ENCODE results near the gene HUS1.
A peak's percentile ranks its signal among the peaks of the same experiment; 100 is the strongest.

HUS1 gene

DNA sequence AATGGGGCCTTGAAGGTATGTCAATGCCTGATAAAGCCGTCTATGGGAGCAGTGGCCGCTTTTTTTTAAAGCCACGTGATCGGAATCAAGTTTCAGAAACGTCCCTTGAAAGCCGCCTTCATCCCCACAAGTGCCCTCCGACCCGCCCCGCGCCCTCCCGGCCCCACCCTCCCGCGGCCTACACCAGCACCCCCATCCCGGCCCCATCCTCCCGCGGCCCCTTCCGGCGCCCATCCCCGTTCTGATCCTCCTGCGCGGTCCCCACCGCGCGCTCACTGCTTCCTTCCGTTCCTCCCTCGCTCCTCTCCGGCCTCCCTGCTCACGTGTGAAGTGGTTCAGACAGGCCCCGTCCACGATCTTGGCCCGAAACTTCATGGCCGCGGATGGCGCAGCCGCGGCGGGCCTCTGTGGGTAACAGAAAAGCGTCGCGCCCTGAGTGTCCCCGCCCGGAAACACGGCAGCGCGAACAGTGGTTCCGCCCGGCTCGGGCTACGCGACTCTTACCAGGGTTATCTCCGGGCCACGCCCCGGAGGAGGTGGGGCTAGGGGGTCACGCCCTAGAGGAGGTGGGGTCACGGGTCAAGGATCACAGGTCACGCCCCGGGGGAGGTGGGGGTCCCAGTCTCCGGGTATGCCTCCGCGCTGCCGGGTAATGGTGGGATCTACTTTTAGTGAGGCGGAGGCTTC, at the start of gene HUS1:
HUS1 (minus strand) TSS at position 471 of the 687 bp plus-strand sequence; CDS start at position 375, 96 bp downstream.
- H3K27ac ChIP-seq (ENCODE audit: low read length), result peak within 1 kb of the TSS; percentile 24
- H3K9ac ChIP-seq (ENCODE audit: low read length), result peak within 1 kb of the TSS; percentile 78
- no peaks in the 10 kb centered on the region for H3K9me3 ChIP-seq (ENCODE audit: control insufficient read depth, low read depth, low read length)
- H3K27me3 ChIP-seq (ENCODE audit: control insufficient read depth, insufficient read depth, low read length), result no peaks in the 10 kb centered on the region
- H3K4me1 ChIP-seq (ENCODE audit: control insufficient read depth, low read depth, low read length), result peaks cover 5% of the 10 kb centered on the region
- H3K36me3 ChIP-seq (ENCODE audit: control insufficient read depth, low read depth, low read length), result peaks cover 40% of the 10 kb centered on the region
- H3K4me3 ChIP-seq (ENCODE audit: low read length), result peak within 1 kb of the TSS; percentile 97

DNA sequence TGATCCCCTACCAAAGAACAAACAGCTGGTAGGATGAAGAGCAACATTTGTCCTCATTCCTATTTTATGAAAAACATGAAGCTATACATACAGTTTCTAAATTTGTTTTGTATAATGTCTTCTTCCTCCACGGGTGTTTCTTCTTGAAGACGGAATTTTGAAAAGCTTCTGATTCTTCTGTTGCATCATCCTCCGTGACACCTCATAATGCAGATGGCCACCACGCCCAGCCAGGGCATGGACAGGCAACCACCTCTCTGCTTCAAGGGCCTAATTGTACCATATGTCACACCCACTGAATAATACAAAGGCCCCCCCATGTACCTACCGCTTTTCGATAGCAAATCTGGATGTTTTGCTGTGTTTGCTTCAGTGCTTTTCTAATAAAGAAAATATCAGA, 49.5 kb upstream of the HUS1 start, which contains the start of gene SUN3:
SUN3 (minus strand) TSS at position 170 of the 400 bp plus-strand sequence; CDS start at position 1, 169 bp downstream.
- Histone ChIP-seq H3K4me1 (ENCODE audit: control insufficient read depth, low read depth, low read length) (no peaks in the 10 kb centered on the region), H3K27me3 (ENCODE audit: control insufficient read depth, insufficient read depth, low read length) (peaks cover 8% of the 10 kb centered on the region), H3K27ac (ENCODE audit: low read length) (no peak within 1 kb of the TSS), H3K9me3 (ENCODE audit: control insufficient read depth, low read depth, low read length) (no peaks in the 10 kb centered on the region), H3K4me3 (ENCODE audit: low read length) (no peak within 1 kb of the TSS), H3K36me3 (ENCODE audit: control insufficient read depth, low read depth, low read length) (no peaks in the 10 kb centered on the region), H3K9ac (ENCODE audit: low read length) (no peak within 1 kb of the TSS)

DNA sequence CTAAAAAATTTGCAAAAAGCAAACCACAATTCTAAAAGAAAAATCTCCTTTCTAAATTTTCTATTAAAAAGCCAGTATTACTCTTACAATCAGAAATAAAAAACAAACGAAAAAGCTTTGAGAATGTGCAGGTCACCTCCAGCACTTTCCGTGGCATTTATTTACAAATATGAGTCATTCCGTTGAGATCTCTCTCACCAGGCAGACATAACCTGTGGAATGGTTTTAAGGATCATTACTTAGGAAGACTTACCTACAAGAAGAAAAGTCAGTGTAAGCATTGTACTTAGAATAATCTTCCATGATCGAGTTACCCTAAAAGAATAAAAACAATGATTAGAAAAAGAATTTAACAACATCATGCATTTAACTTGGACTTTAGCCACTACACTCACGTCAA, 46.2 kb upstream of the HUS1 start:
- Histone ChIP-seq H3K27ac (ENCODE audit: low read length) (no peak overlapping the region), H3K4me3 (ENCODE audit: low read length) (no peak overlapping the region), H3K4me1 (ENCODE audit: control insufficient read depth, low read depth, low read length) (no peaks in the 10 kb centered on the region), H3K36me3 (ENCODE audit: control insufficient read depth, low read depth, low read length) (no peaks in the 10 kb centered on the region), H3K9me3 (ENCODE audit: control insufficient read depth, low read depth, low read length) (no peaks in the 10 kb centered on the region), H3K27me3 (ENCODE audit: control insufficient read depth, insufficient read depth, low read length) (no peaks in the 10 kb centered on the region), H3K9ac (ENCODE audit: low read length) (no peak overlapping the region)

DNA sequence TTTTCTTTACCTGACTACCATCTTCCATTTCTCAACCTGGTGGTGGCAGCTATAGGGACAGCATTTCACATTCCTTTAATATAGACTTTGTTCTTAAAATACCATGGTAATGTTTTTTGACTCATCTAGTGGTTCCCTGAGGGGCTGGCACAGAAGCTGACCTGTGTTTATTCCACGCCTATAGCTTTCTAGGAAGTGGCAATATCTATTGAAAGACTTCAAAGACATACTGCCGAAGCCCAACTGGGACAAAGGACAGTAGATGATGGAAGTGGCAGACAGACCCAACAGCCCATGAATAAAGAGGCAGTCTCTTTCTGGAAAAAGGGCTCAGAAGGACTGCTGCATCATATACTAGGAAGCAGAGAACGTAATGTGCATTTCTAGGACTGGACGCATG, 38.3 kb upstream of the HUS1 start:
- no peak overlapping the region for H3K27ac ChIP-seq (ENCODE audit: low read length)
- H3K4me3 ChIP-seq (ENCODE audit: low read length), result no peak overlapping the region

GRCh38 chr7:48016641-48017040, 37.2 kb upstream of the HUS1 start:
- no peaks in the 10 kb centered on the region for H3K36me3 ChIP-seq (ENCODE audit: control insufficient read depth, low read depth, low read length)
- H3K9ac ChIP-seq (ENCODE audit: low read length), result no peak overlapping the region
- H3K4me1 ChIP-seq (ENCODE audit: control insufficient read depth, low read depth, low read length), result no peaks in the 10 kb centered on the region

More for the DNA sequence above, 38.3 kb upstream of the HUS1 start:
- Histone ChIP-seq H3K36me3 (ENCODE audit: control insufficient read depth, low read depth, low read length) (no peaks in the 10 kb centered on the region), H3K9ac (ENCODE audit: low read length) (no peak overlapping the region), H3K27me3 (ENCODE audit: control insufficient read depth, insufficient read depth, low read length) (no peaks in the 10 kb centered on the region), H3K9me3 (ENCODE audit: control insufficient read depth, low read depth, low read length) (no peaks in the 10 kb centered on the region), H3K4me1 (ENCODE audit: control insufficient read depth, low read depth, low read length) (no peaks in the 10 kb centered on the region)

GRCh38 chr7:48011951-48012350, 32.5 kb upstream of the HUS1 start:
- no peak overlapping the region for H3K4me3 ChIP-seq (ENCODE audit: low read length)
- no peaks in the 10 kb centered on the region for H3K27me3 ChIP-seq (ENCODE audit: control insufficient read depth, insufficient read depth, low read length)
- no peaks in the 10 kb centered on the region for H3K4me1 ChIP-seq (ENCODE audit: control insufficient read depth, low read depth, low read length)
- no peaks in the 10 kb centered on the region for H3K9me3 ChIP-seq (ENCODE audit: control insufficient read depth, low read depth, low read length)
- no peaks in the 10 kb centered on the region for H3K36me3 ChIP-seq (ENCODE audit: control insufficient read depth, low read depth, low read length)
- no peak overlapping the region for H3K27ac ChIP-seq (ENCODE audit: low read length)
- no peak overlapping the region for H3K9ac ChIP-seq (ENCODE audit: low read length)

More at GRCh38 chr7:48016641-48017040, 37.2 kb upstream of the HUS1 start:
- H3K9me3 ChIP-seq (ENCODE audit: control insufficient read depth, low read depth, low read length), result no peaks in the 10 kb centered on the region
- H3K27ac ChIP-seq (ENCODE audit: low read length), result no peak overlapping the region
- H3K27me3 ChIP-seq (ENCODE audit: control insufficient read depth, insufficient read depth, low read length), result no peaks in the 10 kb centered on the region
- no peak overlapping the region for H3K4me3 ChIP-seq (ENCODE audit: low read length)

- Histone ChIP-seq H3K9me3 (ENCODE audit: control insufficient read depth, low read depth, low read length) (no peaks in the 10 kb centered on the region), H3K27ac (ENCODE audit: low read length) (no peak overlapping the region), H3K4me1 (ENCODE audit: control insufficient read depth, low read depth, low read length) (no peaks in the 10 kb centered on the region), H3K36me3 (ENCODE audit: control insufficient read depth, low read depth, low read length) (no peaks in the 10 kb centered on the region), H3K4me3 (ENCODE audit: low read length) (no peak overlapping the region), H3K9ac (ENCODE audit: low read length) (no peak overlapping the region), H3K27me3 (ENCODE audit: control insufficient read depth, insufficient read depth, low read length) (no peaks in the 10 kb centered on the region)
Measured at GRCh38 chr7:48011323-48011722, 31.9 kb upstream of the HUS1 start.

DNA sequence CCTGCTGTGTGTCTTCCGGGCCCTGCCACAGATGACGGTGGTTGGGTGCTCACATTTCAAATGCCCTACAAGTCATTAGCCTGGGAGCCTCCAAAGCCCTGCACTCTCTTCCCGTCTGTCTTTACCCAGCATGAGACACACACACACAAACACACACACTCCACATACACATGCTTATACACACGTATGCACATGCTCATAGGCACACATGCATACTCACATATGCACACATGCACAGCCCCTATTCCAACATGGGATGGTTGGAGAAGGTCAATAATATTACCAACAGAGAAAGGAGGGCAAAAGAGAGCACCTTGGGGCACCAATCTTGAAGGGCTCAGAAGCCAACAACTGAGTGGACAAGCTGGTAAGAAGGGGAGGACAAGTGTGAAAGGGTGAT, 30.5 kb upstream of the HUS1 start:
- Histone ChIP-seq H3K4me1 (ENCODE audit: control insufficient read depth, low read depth, low read length) (no peaks in the 10 kb centered on the region), H3K4me3 (ENCODE audit: low read length) (no peak overlapping the region), H3K27me3 (ENCODE audit: control insufficient read depth, insufficient read depth, low read length) (no peaks in the 10 kb centered on the region), H3K9me3 (ENCODE audit: control insufficient read depth, low read depth, low read length) (no peaks in the 10 kb centered on the region), H3K27ac (ENCODE audit: low read length) (no peak overlapping the region), H3K36me3 (ENCODE audit: control insufficient read depth, low read depth, low read length) (no peaks in the 10 kb centered on the region), H3K9ac (ENCODE audit: low read length) (no peak overlapping the region)

DNA sequence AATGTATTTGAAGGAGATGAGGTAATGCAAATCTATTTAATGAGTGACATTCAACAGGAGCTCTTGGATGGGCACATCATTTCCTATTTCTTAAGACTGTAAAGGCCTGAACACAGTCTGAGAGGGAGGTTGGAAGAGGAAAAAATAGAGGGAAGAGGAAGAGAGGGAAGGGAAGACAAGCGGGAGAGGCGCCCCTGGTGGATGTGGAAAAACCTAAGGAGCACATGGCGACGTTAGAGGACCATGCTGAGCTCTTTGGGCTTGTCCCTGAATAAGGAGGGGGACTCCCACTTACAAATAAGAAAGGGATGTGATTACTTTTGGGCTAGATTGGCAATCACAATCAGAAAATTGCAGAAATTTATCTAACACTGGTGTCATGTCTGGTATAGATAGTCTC, 29.8 kb upstream of the HUS1 start:
- Histone ChIP-seq H3K27ac (ENCODE audit: low read length) (no peak overlapping the region), H3K4me1 (ENCODE audit: control insufficient read depth, low read depth, low read length) (no peaks in the 10 kb centered on the region), H3K4me3 (ENCODE audit: low read length) (no peak overlapping the region), H3K36me3 (ENCODE audit: control insufficient read depth, low read depth, low read length) (no peaks in the 10 kb centered on the region), H3K9me3 (ENCODE audit: control insufficient read depth, low read depth, low read length) (no peaks in the 10 kb centered on the region), H3K9ac (ENCODE audit: low read length) (no peak overlapping the region), H3K27me3 (ENCODE audit: control insufficient read depth, insufficient read depth, low read length) (no peaks in the 10 kb centered on the region)

GRCh38 chr7:48006866-48007265, 27.5 kb upstream of the HUS1 start:
- no peak overlapping the region for H3K9ac ChIP-seq (ENCODE audit: low read length)
- no peak overlapping the region for H3K27ac ChIP-seq (ENCODE audit: low read length)
- H3K4me3 ChIP-seq (ENCODE audit: low read length), result no peak overlapping the region
- H3K9me3 ChIP-seq (ENCODE audit: control insufficient read depth, low read depth, low read length), result no peaks in the 10 kb centered on the region
- no peaks in the 10 kb centered on the region for H3K36me3 ChIP-seq (ENCODE audit: control insufficient read depth, low read depth, low read length)
- no peaks in the 10 kb centered on the region for H3K4me1 ChIP-seq (ENCODE audit: control insufficient read depth, low read depth, low read length)
- H3K27me3 ChIP-seq (ENCODE audit: control insufficient read depth, insufficient read depth, low read length), result no peaks in the 10 kb centered on the region

DNA sequence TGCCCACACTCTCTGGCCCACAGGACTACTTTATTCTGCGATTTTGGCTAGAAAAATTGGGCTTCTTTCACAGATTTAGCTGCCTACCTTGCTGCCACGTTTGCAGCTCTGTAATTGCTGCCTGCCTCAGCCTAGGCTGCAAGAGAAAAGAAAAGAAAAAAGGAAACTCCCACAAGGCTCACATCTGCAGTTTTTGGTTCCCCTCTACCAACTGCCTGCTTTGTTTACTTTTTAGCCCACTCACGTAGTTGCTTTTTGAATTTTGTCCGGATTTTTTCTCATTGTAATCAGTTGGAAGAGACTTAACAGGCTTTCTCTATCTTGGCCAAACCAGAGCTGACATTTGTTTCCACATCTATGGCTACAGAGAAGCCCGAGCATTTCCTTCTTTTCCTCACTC, 25.2 kb upstream of the HUS1 start:
- Histone ChIP-seq H3K4me3 (ENCODE audit: low read length) (no peak overlapping the region), H3K4me1 (ENCODE audit: control insufficient read depth, low read depth, low read length) (no peaks in the 10 kb centered on the region), H3K27me3 (ENCODE audit: control insufficient read depth, insufficient read depth, low read length) (no peaks in the 10 kb centered on the region), H3K9ac (ENCODE audit: low read length) (no peak overlapping the region), H3K9me3 (ENCODE audit: control insufficient read depth, low read depth, low read length) (no peaks in the 10 kb centered on the region), H3K36me3 (ENCODE audit: control insufficient read depth, low read depth, low read length) (no peaks in the 10 kb centered on the region), H3K27ac (ENCODE audit: low read length) (no peak overlapping the region)

DNA sequence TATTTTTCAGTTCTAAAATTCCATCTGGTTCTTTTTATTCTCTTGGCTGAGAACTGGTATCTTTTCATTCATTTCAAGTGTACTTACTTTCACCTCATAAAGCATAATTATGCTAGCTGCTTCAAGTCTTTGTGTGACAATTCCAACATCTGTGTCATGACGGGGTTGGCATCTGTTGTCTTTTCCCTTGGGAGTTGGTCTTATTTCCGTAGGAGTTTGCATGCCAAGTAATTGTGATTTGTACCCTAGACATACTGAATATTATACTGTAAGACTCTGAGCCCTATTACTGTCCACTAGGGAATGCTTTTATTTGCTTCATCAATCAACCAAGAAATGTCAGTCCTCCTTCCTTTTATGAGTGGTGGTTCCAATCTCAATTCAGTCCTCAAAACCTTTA, 24.6 kb upstream of the HUS1 start:
- H3K4me1 ChIP-seq (ENCODE audit: control insufficient read depth, low read depth, low read length), result no peaks in the 10 kb centered on the region
- no peaks in the 10 kb centered on the region for H3K9me3 ChIP-seq (ENCODE audit: control insufficient read depth, low read depth, low read length)
- no peak overlapping the region for H3K9ac ChIP-seq (ENCODE audit: low read length)
- H3K27me3 ChIP-seq (ENCODE audit: control insufficient read depth, insufficient read depth, low read length), result no peaks in the 10 kb centered on the region
- no peak overlapping the region for H3K27ac ChIP-seq (ENCODE audit: low read length)
- H3K4me3 ChIP-seq (ENCODE audit: low read length), result no peak overlapping the region
- no peaks in the 10 kb centered on the region for H3K36me3 ChIP-seq (ENCODE audit: control insufficient read depth, low read depth, low read length)
